Measurements from ENCODE around the gene AOC2.
A peak's percentile ranks its signal among the peaks of the same experiment; 100 is the strongest.

The AOC2 gene, protein sequence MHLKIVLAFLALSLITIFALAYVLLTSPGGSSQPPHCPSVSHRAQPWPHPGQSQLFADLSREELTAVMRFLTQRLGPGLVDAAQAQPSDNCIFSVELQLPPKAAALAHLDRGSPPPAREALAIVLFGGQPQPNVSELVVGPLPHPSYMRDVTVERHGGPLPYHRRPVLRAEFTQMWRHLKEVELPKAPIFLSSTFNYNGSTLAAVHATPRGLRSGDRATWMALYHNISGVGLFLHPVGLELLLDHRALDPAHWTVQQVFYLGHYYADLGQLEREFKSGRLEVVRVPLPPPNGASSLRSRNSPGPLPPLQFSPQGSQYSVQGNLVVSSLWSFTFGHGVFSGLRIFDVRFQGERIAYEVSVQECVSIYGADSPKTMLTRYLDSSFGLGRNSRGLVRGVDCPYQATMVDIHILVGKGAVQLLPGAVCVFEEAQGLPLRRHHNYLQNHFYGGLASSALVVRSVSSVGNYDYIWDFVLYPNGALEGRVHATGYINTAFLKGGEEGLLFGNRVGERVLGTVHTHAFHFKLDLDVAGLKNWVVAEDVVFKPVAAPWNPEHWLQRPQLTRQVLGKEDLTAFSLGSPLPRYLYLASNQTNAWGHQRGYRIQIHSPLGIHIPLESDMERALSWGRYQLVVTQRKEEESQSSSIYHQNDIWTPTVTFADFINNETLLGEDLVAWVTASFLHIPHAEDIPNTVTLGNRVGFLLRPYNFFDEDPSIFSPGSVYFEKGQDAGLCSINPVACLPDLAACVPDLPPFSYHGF

GRCh38 chr17:42844271-42844670, at the start of gene AOC2:
AOC2 (plus strand) TSS chr17:42844580; CDS start chr17:42844627, 47 bp downstream.
- DNase-seq, result no peak
- in situ Hi-C loops (cut with HindIII; ENCODE audit: low pct_ligation_motif_present, low pct_unique_long_range_greater_than_20kb, low sequenced_read_pairs), result no loop called here

GRCh38 chr17:42795061-42795460, 49.3 kb upstream of the AOC2 start:
- in situ Hi-C loops (cut with HindIII; ENCODE audit: low pct_ligation_motif_present, low pct_unique_long_range_greater_than_20kb, low sequenced_read_pairs), result no loop called here
- no peak for DNase-seq

DNA sequence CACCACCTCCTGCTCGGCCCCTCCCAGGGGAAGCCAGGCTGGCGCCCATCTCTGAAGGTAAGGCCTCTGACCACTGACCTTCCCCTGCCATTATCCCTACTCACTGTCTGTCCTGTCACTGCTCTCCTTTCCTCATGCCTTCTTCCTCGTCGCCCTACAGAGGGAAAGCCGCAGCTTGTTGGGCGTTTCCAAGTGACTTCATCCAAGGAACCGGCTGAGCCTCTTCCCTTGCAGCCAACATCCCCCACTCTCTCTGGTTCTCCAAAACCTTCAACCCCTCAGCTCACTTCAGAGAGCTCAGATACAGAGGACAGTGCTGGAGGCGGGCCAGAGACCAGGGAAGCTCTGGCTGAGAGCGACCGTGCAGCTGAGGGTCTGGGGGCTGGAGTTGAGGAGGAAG, 48.9 kb upstream of the AOC2 start:
- in situ Hi-C loops (cut with HindIII; ENCODE audit: low pct_ligation_motif_present, low pct_unique_long_range_greater_than_20kb, low sequenced_read_pairs), result no loop called here
- no peak for DNase-seq

- in situ Hi-C loops (cut with HindIII; ENCODE audit: low pct_ligation_motif_present, low pct_unique_long_range_greater_than_20kb, low sequenced_read_pairs), result no loop called here
Measured at GRCh38 chr17:42796066-42796758, 48.2 kb upstream of the AOC2 start.

DNA sequence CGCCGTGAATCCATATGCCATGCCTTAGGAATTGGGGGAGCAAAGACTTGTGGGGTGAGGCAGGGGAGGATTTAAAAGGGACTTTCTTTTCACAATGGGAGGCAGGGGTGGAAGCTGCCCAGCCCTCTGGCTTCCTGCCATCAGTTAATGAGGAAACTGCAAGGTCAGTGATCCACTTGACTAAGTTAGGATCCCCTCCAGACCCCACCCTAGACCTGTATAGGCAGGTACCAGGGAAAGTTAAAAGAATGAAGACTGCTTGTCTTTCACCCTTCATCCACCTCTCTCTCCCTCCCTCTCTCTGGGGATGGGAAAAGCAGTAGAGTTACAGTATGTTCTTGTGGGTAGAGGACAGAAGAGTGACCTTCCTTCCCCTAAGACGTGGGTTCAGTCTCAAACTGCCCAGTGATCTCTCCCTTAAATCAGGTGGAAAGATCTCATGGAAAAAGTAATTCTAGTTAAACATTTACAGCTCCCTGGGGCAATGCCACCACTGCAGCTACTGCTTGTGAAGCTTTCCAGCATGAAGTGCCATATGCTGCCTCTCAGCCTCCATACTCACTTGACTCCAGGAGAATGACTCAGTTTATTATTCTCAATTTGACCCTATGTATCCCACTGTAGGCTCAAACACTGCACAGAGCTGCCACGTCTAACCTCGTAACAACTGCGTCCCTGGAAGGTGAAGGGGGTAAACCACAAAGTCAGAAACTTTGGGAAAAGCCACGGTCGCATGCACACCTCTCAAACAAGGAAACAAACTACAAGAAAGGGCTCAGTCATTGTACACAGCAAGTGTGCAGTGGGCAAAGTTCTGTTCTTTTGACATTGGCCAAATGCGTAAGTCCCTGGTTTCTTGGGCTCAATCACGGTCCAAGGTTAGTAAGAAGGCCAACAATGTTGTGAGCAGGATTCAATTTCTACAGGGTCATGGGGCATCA, 47.0 kb upstream of the AOC2 start:
- peak; percentile 83 for DNase-seq
- in situ Hi-C loops (cut with HindIII; ENCODE audit: low pct_ligation_motif_present, low pct_unique_long_range_greater_than_20kb, low sequenced_read_pairs), result no loop called here

More at GRCh38 chr17:42796066-42796758, 48.2 kb upstream of the AOC2 start:
- DNase-seq, result no peak

DNA sequence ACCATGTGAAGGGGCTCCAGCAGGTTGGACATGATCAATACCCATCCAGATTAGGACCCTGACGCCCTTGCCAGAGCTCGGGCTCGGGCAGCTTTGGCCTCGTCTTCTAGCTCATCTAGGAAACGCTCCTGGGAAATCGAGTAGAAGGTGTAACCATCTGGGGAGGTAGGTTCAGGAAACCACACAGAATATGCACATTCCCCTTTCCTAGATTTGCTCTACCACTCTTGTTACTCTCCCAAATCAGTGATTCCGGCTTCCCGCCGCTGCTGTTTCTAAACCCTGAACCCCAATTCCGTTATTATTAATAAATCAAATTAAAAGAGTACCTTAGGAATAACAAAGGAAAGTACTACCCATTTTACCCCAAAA, 46.4 kb upstream of the AOC2 start:
- in situ Hi-C loops (cut with HindIII; ENCODE audit: low pct_ligation_motif_present, low pct_unique_long_range_greater_than_20kb, low sequenced_read_pairs), result no loop called here
- no peak for DNase-seq

- DNase-seq, result peak; percentile 91
- in situ Hi-C loops (cut with HindIII; ENCODE audit: low pct_ligation_motif_present, low pct_unique_long_range_greater_than_20kb, low sequenced_read_pairs), result no loop called here
Measured at GRCh38 chr17:42798383-42799380, 45.7 kb upstream of the AOC2 start, which contains the start of the genes CNTD1 and COA3. CNTD1 (plus strand) TSS chr17:42798861; CDS start chr17:42799068, 207 bp downstream. COA3 (minus strand) TSS chr17:42798704; CDS start chr17:42798681, 23 bp downstream.

DNA sequence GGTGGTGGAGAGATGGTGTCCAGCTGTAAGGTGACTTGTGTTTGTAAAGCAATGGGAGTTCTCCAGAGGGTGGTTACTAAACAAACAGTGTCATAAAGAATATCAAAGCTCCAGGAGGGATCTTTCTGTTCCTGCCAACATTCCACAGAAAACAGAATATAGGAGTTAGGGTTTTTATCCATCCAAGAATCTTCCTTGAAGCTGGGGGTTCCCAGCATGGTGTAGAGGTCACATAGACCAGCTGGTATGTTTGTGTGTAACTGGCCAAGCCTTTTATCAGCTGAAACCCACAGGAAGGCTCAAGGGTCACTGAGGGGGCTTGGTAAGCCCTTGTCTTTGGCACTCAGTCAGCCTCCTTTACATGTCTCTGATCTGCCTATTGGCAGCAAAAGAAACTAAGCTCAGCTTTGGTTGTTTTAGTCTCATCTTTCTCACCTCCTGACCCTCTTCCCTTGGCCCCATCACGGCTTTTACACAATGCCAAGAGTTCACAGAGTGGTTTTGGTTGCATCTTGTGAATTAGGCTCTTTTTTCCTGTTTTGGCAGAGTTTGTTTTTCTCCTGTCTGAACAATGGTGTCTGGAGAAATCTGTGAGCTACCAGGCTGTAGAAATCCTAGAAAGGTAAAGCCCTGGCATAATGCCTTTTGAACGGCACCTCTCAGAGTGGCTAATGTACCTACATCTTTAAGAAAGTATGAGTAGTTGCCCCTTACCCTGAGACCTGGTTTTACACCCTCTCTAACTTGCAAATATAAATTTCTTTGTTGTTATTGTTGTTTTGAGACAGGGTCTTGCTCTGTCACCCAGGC, 41.1 kb upstream of the AOC2 start:
- DNase-seq, result no peak
- in situ Hi-C loops (cut with HindIII; ENCODE audit: low pct_ligation_motif_present, low pct_unique_long_range_greater_than_20kb, low sequenced_read_pairs), result no loop called here

DNA sequence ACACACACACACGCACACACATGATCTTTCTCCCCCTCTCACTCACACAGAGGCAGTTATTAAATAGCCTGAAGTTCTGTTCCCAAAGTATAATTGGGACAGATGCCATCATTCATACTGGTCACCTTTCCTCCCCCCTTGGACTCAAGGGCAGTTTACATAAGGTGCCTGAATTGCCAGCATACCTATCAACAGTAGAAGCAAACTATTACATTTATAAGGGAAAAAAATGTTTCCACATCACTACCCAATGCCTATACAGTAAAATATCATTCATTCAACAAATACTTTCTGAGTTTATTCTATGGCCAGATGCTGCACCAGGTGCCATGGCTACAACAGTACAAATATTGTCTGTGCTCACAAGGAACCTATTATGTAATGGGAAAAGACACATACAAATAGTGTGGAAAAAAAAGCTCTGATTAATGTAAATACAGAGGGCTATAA, 39.4 kb upstream of the AOC2 start:
- DNase-seq, result no peak
- in situ Hi-C loops (cut with HindIII; ENCODE audit: low pct_ligation_motif_present, low pct_unique_long_range_greater_than_20kb, low sequenced_read_pairs), result no loop called here

- in situ Hi-C loops (cut with HindIII; ENCODE audit: low pct_ligation_motif_present, low pct_unique_long_range_greater_than_20kb, low sequenced_read_pairs), result no loop called here
- no peak for DNase-seq
Measured at GRCh38 chr17:42806249-42806648, 38.1 kb upstream of the AOC2 start.

DNA sequence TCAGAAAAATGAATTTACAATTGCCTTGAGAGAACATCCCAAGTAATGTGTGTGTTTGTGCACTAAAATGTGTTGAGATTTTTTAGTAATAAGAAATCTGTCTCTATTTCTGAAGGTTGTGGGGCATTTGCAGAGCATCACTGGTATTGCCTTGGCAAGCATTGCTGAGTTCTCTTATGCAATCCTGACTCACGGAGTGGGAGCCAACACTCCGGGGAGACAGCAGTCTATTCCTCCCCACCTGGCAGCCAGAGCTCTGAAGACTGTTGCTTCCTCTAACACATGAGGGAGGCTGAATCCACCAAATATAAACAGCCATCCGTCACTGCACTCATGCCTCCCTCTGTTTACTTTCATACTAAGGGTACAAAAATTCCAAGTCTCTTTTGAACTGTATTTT, 35.1 kb upstream of the AOC2 start:
- no peak for DNase-seq
- in situ Hi-C loops (cut with HindIII; ENCODE audit: low pct_ligation_motif_present, low pct_unique_long_range_greater_than_20kb, low sequenced_read_pairs), result no loop called here

GRCh38 chr17:42814633-42815399, 29.6 kb upstream of the AOC2 start:
- in situ Hi-C loops (cut with HindIII; ENCODE audit: low pct_ligation_motif_present, low pct_unique_long_range_greater_than_20kb, low sequenced_read_pairs), result no loop called here
- DNase-seq, result no peak

DNA sequence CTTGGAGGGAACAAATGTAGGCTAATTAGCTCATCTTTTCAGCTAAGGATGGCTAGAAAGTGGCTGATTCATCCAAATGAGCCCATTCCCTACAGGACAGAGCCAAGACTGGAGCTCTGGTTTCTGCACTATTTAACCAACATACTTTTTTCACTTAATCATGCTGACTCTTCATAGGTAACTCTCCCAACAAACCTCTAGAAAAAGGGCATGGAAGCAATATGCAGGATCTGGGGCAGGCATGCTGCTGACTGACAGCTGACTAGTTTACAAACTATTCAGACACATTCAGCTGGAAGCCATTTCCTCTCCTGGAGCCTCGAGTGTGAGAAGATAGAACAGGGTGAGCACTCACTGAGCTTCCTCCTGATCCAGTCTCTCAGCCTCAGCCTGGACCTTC, 26.5 kb upstream of the AOC2 start:
- in situ Hi-C loops (cut with HindIII; ENCODE audit: low pct_ligation_motif_present, low pct_unique_long_range_greater_than_20kb, low sequenced_read_pairs), result no loop called here
- no peak for DNase-seq

DNA sequence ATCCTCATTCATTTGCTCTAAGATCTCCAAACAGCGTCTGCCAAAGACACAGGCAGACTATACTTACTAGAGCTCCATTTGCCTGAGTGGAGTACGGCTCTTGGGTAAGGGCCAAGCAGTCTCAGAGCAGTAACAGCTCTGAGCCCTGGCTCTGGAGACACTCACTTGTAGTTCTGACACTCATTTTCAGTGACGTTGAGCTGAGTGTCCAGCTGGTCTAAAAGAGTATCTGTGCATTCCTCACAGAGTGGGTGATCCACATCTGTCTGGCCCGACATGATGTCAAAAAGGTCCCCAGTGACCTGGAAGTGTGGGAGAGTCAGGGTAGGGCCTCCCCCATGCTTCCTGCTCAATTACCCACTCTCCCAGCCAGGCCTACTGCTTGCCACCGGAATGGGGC, 26.0 kb upstream of the AOC2 start:
- in situ Hi-C loops (cut with HindIII; ENCODE audit: low pct_ligation_motif_present, low pct_unique_long_range_greater_than_20kb, low sequenced_read_pairs), result no loop called here
- no peak for DNase-seq

GRCh38 chr17:42819939-42820535, 24.3 kb upstream of the AOC2 start:
- in situ Hi-C loops (cut with HindIII; ENCODE audit: low pct_ligation_motif_present, low pct_unique_long_range_greater_than_20kb, low sequenced_read_pairs), result no loop called here
- DNase-seq, result peak; percentile 83

Data from ACHN (cell line).